Effector CD8-positive, alpha-beta T cell (primary cell): ENCODE results near the gene PCYOX1L.

ENCODE experiments used
- DNase-seq: peaks from one replicate; lab custom pipeline; 2025; lab: John Stamatoyannopoulos, UW
- total RNA-seq, 4 experiments: gene quantifications; one replicate each; lab custom pipeline; 2026; lab: John Stamatoyannopoulos, UW

Gene PCYOX1L
- total RNA-seq = 14.1 to 30.1 (median 28.0) reads per million in 4 experiments

GRCh38 chr5:149357370-149358293 is at the start of gene PCYOX1L:
PCYOX1L (plus strand) TSS chr5:149358046; CDS start chr5:149358069, 23 bp downstream.
- peak; percentile 93 for DNase-seq

- no peak for DNase-seq
Measured at GRCh38 chr5:149309354-149309753, 48.5 kb upstream of the PCYOX1L start.

GRCh38 chr5:149310488-149310887 is 47.4 kb upstream of the PCYOX1L start:
- no peak for DNase-seq

GRCh38 chr5:149310947-149311658 is 46.7 kb upstream of the PCYOX1L start:
- no peak for DNase-seq

GRCh38 chr5:149313151-149313841 is 44.5 kb upstream of the PCYOX1L start:
- DNase-seq = no peak

- no peak for DNase-seq
Measured at GRCh38 chr5:149314571-149315111, 43.2 kb upstream of the PCYOX1L start.

GRCh38 chr5:149315753-149316152 is 42.1 kb upstream of the PCYOX1L start:
- DNase-seq = no peak

GRCh38 chr5:149317281-149318048 is 40.4 kb upstream of the PCYOX1L start:
- peak; percentile 4 for DNase-seq

- DNase-seq = no peak
Measured at GRCh38 chr5:149319174-149319573, 38.7 kb upstream of the PCYOX1L start.

GRCh38 chr5:149320791-149321330 is 37.0 kb upstream of the PCYOX1L start:
- DNase-seq = no peak

GRCh38 chr5:149322518-149322917 is 35.3 kb upstream of the PCYOX1L start:
- DNase-seq = no peak

GRCh38 chr5:149323210-149323609 is 34.6 kb upstream of the PCYOX1L start:
- DNase-seq = no peak

GRCh38 chr5:149323621-149324205 is 34.1 kb upstream of the PCYOX1L start:
- DNase-seq = no peak

GRCh38 chr5:149324641-149325040 is 33.2 kb upstream of the PCYOX1L start:
- DNase-seq = no peak

- no peak for DNase-seq
Measured at GRCh38 chr5:149325166-149325735, 32.6 kb upstream of the PCYOX1L start.

- no peak for DNase-seq
Measured at GRCh38 chr5:149325894-149326293, 32.0 kb upstream of the PCYOX1L start.

- DNase-seq = no peak
Measured at GRCh38 chr5:149326611-149327010, 31.2 kb upstream of the PCYOX1L start.

- DNase-seq = no peak
Measured at GRCh38 chr5:149328177-149328576, 29.7 kb upstream of the PCYOX1L start.

GRCh38 chr5:149333711-149334443 is 24.0 kb upstream of the PCYOX1L start:
- DNase-seq = no peak
